Measurements from ENCODE around the gene FBXO3.

FBXO3 gene

GRCh38 chr11:33700063-33700501 is 74.2 kb downstream of the FBXO3 start:
- DNase-seq = no peak

- no peak for DNase-seq
These were observed 74.7 kb downstream of the FBXO3 start for GRCh38 chr11:33699515-33700062.

GRCh38 chr11:33698921-33699320 is 75.4 kb downstream of the FBXO3 start:
- DNase-seq = no peak

GRCh38 chr11:33697997-33698396 is 76.3 kb downstream of the FBXO3 start:
- no peak for DNase-seq

- no peak for DNase-seq
These were observed 77.2 kb downstream of the FBXO3 start for GRCh38 chr11:33696931-33697638.

GRCh38 chr11:33696411-33696810 is 77.9 kb downstream of the FBXO3 start:
- no peak for DNase-seq

- no peak for DNase-seq
These were observed 79.2 kb downstream of the FBXO3 start for GRCh38 chr11:33695051-33695566.

- no peak for DNase-seq
These were observed 79.8 kb downstream of the FBXO3 start for GRCh38 chr11:33694346-33695050.

GRCh38 chr11:33692541-33692940 is 81.8 kb downstream of the FBXO3 start:
- DNase-seq = no peak

- peak; percentile 26 for DNase-seq
These were observed 82.3 kb downstream of the FBXO3 start for GRCh38 chr11:33692013-33692504.

- DNase-seq = no peak
These were observed 83.1 kb downstream of the FBXO3 start for GRCh38 chr11:33691066-33691864.

Measured in NCI-H748 treated with DMSO at 0.1 percent for 48 hours (cell line).